Right lobe of liver (tissue), 6 donors: ENCODE results near the gene MAF. TPM values are rescaled to one million over a fixed set of nuclear protein-coding genes. Genes with fewer than 3 reads are reported as not detected.

Source experiments
- ATAC-seq, 4 donors: fragments of 200-7000 bp; cut with Tn5 transposase; one replicate each; pipeline ENCODE4 v1.9.1; 2020; ENCODE audit warnings: mild to moderate bottlenecking in 4 of 4, moderate library complexity in 4 of 4
- DNase-seq, 3 donors: peaks; one replicate each; pipeline ENCODE4 v3.0.0-alpha.2; 2020
- H3K27ac ChIP-seq, 3 donors: fragments of 200-600 bp; one replicate each; pipeline ENCODE4 v1.8.0; 2022
- H3K27me3 ChIP-seq, 2 donors: fragments of 200-600 bp; one replicate each; pipeline ENCODE4 v1.8.0; 2022
- H3K36me3 ChIP-seq, 4 donors: fragments of 200-600 bp; sonication (generic) in 1 of 4; one replicate each; pipeline versions ENCODE4 v1.5.1 to v1.8.0; 2017 to 2022; ENCODE audit warnings: control low read depth in 1 of 4
- H3K4me1 ChIP-seq, 4 donors: fragments of 200-600 bp; sonication (generic) in 1 of 4; one replicate each; pipeline versions ENCODE4 v1.5.1 to v1.8.0; 2017 to 2022; ENCODE audit warnings: control low read depth in 1 of 4
- H3K4me3 ChIP-seq, 3 donors: fragments of 200-600 bp; one replicate each; pipeline ENCODE4 v1.8.0; 2022
- H3K9me3 ChIP-seq, 4 donors: fragments of 200-600 bp; sonication (generic) in 1 of 4; one replicate each; pipeline versions ENCODE4 v1.5.1 to v1.8.0; 2017 to 2022; ENCODE audit warnings: control low read depth in 1 of 4
- CTCF ChIP-seq, 4 donors: fragments of 200-600 bp in 3 of 4; fragments of 450-650 bp in 1 of 4; IDR thresholded peaks; one replicate each; pipeline versions ENCODE4 v1.5.1 to v1.8.0; 2016 to 2022; ENCODE audit warnings: antibody characterized with exemption in 4 of 4, mild to moderate bottlenecking in 2 of 4
- POLR2A ChIP-seq: fragments of 450-650 bp; IDR thresholded peaks from one replicate; pipeline ENCODE4 v1.6.1; 2017; ENCODE audit warnings: antibody characterized with exemption, mild to moderate bottlenecking
- WGBS: methylation state at CpG from one replicate; pipeline ENCODE4 v1.1.6; 2018; ENCODE audit warnings: low coverage, low lambda C conversion rate; ENCODE audit not compliant: insufficient coverage; ENCODE audit errors: missing lambda C conversion rate; 5-methylcytosine and 5-hydroxymethylcytosine counted together
- intact Hi-C, 2 donors: fragments of 100-400 bp; cut with DNase I; formaldehyde crosslinking; loops; one replicate each; pipeline versions ENCODE4 v1.11.2 to v1.14.1; 2022
- total RNA-seq, 6 experiments: library from RNA; depleted of rRNA in 2 of 6; stranded (reverse); fragments of >200 nt in 2 of 6; fragmentation: NEBNext Ultra II Directional in 3 of 6; extraction: Animal tissue kit (Norgen Biotek cat#: 25700) in 3 of 6; gene quantifications; one replicate each; pipeline versions ENCODE4 v1.1.0 to v1.2.4, GENCODE V29; 2016 to 2023
- donor health status: DM: no; HTN: yes; CAD: no.
- donor health status: DM: no; HTN: no; CAD: no.
- donor health status: DM: no; HTN: no; CAD: no.
- donor health status: DM: no; HTN: yes; CAD: no.
- donor health status: DM: no; HTN: yes; CAD: no.

The MAF gene
- total RNA-seq, 6 experiments from 2014 or later: 19.0 to 43.8 (median 27.7) TPM

- 0% methylated on average over 29 of the region's 51 CpGs for WGBS
- Histone ChIP-seq H3K36me3 (no peaks in the 10 kb centered on the region), H3K4me3 (peak overlapping the region; percentile 69 to 82 (median 80)), H3K4me1 (peaks cover 0 to 19% (median 3%) of the 10 kb centered on the region in 4 donors), H3K27me3 (no peaks in the 10 kb centered on the region), H3K27ac (peak overlapping the region; percentile 96 to 97 (median 97)), H3K9me3 (no peaks in the 10 kb centered on the region)
- ATAC-seq: peak; percentile 60 to 76 (median 70)
- no peak for TF ChIP-seq CTCF (IDR thresholded peaks at IDR 0.05)
- peak; percentile 82 for TF ChIP-seq POLR2A
- peak; percentile 80 to 91 (median 89) for DNase-seq
- intact Hi-C loops: no loop called here
Measured at GRCh38 chr16:79601092-79601930, 774 bp upstream of the MAF start.

- ATAC-seq (peak; percentile 3 to 18 (median 11)), DNase-seq (peak; percentile 59 to 77 (median 67))
- WGBS: 0% methylated on average over 19 of the region's 84 CpGs
- no peaks in the 10 kb centered on the region for H3K9me3 ChIP-seq
- no peaks in the 10 kb centered on the region for H3K27me3 ChIP-seq
- H3K4me1 ChIP-seq: peaks cover 0 to 32% (median 3%) of the 10 kb centered on the region in 4 donors
- H3K27ac ChIP-seq: peak overlapping the region; percentile 96 to 97 (median 97)
- TF ChIP-seq POLR2A (no peak), CTCF (IDR thresholded peaks at IDR 0.05) (no peak)
- intact Hi-C loops: no loop called here
- no peaks in the 10 kb centered on the region for H3K36me3 ChIP-seq
- H3K4me3 ChIP-seq: peak overlapping the region; percentile 69 to 82 (median 80)
Measured at GRCh38 chr16:79599837-79600637, 500 bp downstream of the MAF start.

DNA sequence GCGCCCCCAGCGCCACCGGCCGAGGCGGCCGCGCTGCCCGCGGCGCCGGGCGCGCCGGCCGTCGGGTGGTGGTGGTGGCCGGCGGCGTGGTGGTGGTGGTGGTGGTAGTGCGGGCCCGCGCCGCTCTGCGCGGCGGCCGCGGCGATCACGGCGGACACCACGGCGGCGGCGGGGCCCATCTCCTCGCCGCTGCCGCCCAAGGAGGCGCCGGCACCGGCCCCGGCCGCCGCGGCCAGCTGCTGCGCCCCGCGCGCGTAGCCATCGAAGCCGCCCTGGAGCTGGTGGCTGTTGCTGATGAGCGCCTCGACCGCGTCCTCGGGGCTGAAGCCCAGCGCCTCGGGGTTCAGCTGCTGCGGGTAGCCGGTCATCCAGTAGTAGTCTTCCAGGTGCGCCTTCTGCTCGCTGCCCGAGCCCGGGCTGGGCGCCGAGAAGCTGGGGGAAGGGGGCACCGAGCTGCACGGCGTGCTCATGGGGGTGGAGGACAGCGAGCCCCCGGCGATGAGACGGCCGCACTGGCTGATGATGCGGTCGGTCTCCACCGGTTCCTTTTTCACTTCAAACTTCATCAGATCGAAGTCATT, 1.2 kb downstream of the MAF start:
- Histone ChIP-seq H3K4me1 (peaks cover 0 to 39% (median 4%) of the 10 kb centered on the region in 4 donors), H3K27ac (peak overlapping the region; percentile 96 to 97 (median 97)), H3K9me3 (no peaks in the 10 kb centered on the region), H3K36me3 (no peaks in the 10 kb centered on the region), H3K4me3 (peak overlapping the region; percentile 69 to 82 (median 80)), H3K27me3 (no peaks in the 10 kb centered on the region)
- TF ChIP-seq CTCF (IDR thresholded peaks at IDR 0.05): no peak
- TF ChIP-seq POLR2A: no peak
- DNase-seq (peak; percentile 47 to 65 (median 52)), ATAC-seq (peak in 2 of 4 donors; percentile 0)
- intact Hi-C loops: no loop called here
- no CpG with 5 or more reads among the region's 79 CpGs for WGBS

GRCh38 chr16:79598348-79599181, 2.0 kb downstream of the MAF start:
- 0% methylated on average over 14 of the region's 51 CpGs for WGBS
- Histone ChIP-seq H3K4me3 (peak overlapping the region; percentile 70 to 72 (median 70)), H3K4me1 (peaks cover 0 to 44% (median 7%) of the 10 kb centered on the region in 4 donors), H3K27ac (peak overlapping the region; percentile 81 to 91 (median 85)), H3K36me3 (no peaks in the 10 kb centered on the region), H3K9me3 (no peaks in the 10 kb centered on the region), H3K27me3 (no peaks in the 10 kb centered on the region)
- intact Hi-C loops: no loop called here
- peak; percentile 60 to 70 (median 68) for DNase-seq
- peak in 2 of 4 donors; percentile 19 to 24 for TF ChIP-seq CTCF (IDR thresholded peaks at IDR 0.05)
- TF ChIP-seq POLR2A: peak; percentile 23
- peak; percentile 0 to 24 (median 2) for ATAC-seq
